ENCODE measurements around the gene IGFLR1.

Gene IGFLR1, protein sequence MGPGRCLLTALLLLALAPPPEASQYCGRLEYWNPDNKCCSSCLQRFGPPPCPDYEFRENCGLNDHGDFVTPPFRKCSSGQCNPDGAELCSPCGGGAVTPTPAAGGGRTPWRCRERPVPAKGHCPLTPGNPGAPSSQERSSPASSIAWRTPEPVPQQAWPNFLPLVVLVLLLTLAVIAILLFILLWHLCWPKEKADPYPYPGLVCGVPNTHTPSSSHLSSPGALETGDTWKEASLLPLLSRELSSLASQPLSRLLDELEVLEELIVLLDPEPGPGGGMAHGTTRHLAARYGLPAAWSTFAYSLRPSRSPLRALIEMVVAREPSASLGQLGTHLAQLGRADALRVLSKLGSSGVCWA

DNA sequence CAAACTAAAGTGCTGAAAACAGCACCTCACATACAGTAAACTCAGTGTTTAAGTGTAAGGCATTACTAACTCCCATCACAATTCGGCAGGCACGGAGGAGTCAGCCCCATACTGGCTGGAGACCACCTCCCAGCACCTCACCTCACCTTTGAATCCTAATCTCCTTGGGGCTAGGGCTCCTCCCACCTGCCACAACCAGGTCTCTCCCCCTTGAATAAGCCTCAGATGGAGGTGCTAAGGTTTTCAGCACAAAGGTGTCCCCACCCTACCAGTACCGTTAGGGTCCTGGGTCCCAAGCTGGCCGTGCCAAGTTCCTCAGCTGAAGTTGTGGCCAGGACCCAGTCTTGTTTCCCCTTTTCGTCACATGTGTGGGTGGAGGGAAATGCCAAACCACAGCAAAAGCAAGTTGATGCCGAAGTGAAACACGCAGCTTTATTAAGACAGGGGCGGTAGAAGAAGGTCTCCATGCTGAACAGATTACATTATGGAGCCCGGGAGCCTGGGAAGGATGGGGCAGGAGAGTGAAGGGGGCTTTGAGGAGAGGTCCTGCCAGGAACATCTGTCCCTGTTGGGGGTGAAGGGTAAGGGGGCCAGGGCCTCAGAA is at the start of gene IGFLR1:
IGFLR1 (minus strand) TSS at position 332 of the 604 bp plus-strand sequence. CDS start 1,272 bp downstream, outside the sequence.
- DNase-seq, result peak; percentile 77 to 79

GRCh38 chr19:35791814-35792279 is 49.6 kb upstream of the IGFLR1 start:
- no peak for DNase-seq

DNA sequence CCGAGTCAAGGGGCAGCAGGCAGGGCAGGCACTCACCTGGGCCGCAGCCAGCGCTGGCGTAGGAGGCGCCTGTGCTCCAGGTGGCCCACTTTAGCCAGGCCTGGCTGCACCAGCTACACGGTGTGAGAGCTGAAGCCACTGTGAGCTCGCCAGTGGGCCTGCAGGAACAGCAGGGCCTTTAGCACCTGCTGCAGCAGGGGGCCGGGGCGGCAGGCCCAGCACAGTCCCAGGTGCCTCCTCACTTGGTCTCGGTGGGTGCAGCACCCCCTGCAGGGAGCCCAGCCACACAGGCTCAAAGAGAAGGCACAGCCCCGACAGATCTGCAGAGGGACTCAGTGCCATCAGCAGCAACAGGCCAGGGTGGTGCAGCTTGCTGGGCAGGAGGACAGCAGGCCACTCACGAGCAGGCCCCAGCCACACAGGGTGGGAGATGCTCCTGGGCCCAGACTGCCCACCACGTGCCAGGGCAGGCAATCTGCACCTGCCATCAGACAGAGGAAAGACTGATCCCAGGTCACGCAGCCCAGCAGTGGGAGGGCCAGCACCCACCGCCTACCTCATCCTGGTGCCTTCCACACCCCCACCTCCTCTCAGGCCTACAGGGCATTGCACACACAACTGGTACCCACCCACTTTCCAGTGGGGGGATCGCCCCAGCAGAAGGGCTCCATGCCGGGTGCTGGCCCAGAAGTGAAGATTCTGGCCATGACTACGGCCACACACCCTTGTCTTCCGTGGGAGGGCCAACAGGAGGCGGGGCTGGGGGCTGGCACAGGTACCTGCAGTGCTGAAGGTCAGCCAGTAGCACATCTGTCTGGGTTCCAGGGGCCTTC is 48.9 kb upstream of the IGFLR1 start:
- no peak for DNase-seq

GRCh38 chr19:35789978-35790944 is 48.0 kb upstream of the IGFLR1 start:
- no peak for DNase-seq

GRCh38 chr19:35789195-35789977 is 47.1 kb upstream of the IGFLR1 start:
- no peak for DNase-seq

GRCh38 chr19:35788205-35788960 is 46.1 kb upstream of the IGFLR1 start:
- no peak for DNase-seq

DNA sequence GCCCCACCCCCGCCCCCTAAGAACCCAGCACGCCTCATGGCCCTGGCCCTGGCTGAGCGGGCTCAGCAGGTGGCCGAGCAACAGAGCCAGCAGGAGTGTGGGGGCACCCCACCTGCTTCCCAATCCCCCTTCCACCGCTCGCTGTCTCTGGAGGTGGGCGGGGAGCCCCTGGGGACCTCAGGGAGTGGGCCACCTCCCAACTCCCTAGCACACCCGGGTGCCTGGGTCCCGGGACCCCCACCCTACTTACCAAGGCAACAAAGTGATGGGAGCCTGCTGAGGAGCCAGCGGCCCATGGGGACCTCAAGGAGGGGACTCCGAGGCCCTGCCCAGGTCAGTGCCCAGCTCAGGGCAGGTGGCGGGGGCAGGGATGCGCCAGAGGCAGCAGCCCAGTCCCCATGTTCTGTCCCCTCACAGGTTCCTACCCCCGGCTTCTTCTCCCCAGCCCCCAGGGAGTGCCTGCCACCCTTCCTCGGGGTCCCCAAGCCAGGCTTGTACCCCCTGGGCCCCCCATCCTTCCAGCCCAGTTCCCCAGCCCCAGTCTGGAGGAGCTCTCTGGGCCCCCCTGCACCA is 45.1 kb upstream of the IGFLR1 start:
- DNase-seq, result no peak

DNA sequence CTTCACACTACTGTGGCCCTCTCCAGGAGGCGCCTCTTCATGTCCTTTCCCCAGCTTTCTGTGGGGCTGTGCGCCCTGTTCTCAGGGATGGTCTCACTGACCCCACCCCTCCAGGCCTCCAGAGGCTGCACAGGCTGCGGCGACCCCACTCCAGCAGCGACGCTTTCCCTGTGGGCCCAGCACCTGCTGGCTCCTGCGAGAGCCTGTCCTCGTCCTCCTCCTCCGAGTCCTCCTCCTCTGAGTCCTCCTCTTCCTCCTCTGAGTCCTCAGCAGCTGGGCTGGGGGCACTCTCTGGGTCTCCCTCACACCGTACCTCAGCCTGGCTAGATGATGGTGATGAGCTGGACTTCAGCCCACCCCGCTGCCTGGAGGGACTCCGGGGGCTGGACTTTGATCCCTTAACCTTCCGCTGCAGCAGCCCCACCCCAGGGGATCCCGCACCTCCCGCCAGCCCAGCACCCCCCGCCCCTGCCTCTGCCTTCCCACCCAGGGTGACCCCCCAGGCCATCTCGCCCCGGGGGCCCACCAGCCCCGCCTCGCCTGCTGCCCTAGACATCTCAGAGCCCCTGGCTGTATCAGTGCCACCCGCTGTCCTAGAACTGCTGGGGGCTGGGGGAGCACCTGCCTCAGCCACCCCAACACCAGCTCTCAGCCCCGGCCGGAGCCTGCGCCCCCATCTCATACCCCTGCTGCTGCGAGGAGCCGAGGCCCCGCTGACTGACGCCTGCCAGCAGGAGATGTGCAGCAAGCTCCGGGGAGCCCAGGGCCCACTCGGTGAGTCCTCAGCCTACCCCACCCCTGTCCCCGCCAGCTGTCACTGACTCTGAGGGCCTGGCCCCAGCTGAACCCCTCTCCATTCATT is 44.3 kb upstream of the IGFLR1 start:
- no peak for DNase-seq

GRCh38 chr19:35785339-35785627 is 43.0 kb upstream of the IGFLR1 start:
- no peak for DNase-seq

DNA sequence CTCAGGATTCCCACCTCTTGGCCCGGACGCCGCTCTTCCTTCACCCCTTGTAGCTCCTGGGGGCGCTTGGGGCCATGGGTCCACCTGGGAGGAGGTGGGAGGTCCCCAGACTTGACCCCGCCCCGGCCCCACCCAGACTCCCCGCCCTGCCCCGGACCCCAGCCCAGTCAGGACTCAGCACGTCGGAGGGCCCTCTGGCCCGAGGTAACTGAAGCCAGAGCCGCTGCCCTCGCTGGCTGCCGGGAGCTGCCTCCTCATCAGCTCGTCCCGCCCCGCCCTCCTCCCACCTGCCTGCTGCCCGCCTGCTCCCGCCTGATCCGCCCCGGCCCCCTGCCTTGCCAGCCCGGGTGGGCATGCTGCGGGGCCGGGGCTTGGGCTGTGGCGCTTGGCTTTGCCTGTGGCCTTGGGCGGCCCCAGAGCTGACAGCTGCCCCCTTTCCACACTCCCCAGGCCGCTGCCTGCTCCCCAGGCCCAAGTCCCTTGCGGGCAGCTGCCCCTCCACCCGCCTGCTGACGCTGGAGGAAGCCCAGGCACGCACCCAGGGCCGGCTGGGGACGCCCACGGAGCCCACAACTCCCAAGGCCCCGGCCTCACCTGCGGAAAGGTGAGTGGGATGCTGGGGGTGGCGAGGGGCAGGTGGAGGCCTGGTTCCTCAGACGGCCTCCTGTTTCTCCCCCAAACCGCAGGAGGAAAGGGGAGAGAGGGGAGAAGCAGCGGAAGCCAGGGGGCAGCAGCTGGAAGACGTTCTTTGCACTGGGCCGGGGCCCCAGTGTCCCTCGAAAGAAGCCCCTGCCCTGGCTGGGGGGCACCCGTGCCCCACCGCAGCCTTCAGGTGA is 42.5 kb upstream of the IGFLR1 start:
- no peak for DNase-seq

DNA sequence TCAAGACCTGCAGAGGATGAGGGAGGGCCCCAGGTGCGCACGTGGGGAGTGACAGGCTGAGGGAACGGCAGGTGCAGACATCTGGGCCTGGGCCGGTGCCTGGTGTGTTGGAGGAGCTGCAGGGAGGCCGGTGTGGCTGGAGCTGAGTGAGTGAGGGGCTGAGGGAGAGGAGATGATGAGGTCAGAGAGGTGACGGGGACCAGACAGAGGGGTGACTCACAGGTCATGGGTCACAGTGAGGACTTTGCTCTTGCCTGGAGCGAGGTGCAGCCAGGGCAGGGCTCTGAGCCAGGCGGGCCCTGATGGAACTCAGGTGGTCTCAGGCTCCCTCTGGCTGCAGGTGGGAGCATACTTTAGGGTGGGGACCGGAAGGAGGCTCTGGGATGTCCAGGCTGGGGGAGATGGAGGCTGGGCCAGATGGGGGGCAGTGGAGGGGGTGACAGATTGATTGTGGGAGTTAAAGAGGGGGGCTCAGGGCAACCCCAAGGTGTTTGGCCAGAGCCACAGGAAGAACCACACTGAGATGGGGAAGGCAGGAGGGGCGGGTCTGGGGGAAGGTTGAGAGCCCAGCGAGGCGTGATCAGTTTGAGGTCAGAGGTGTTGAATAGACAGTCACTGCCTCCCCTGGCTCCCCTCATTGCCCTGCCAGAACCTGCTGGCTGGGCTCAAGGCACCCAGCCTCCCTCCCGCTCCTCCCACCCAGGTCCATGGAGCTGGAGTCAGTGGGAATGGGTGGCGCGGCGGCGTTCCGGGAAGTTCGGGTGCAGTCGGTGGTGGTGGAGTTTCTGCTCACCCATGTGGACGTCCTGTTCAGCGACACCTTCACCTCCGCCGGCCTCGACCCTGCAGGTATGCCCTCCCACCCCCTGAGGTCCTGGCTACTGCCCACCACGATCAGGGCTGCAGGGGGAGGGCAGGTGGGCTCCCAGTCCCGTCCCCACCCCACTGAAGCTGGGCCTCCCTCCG is 41.5 kb upstream of the IGFLR1 start:
- DNase-seq, result no peak

- no peak for DNase-seq
These were observed 40.3 kb upstream of the IGFLR1 start for GRCh38 chr19:35782589-35782988.

- no peak for DNase-seq
These were observed 39.4 kb upstream of the IGFLR1 start for GRCh38 chr19:35781650-35782049.

- no peak for DNase-seq
These were observed 38.5 kb upstream of the IGFLR1 start for GRCh38 chr19:35780717-35781116.

GRCh38 chr19:35780058-35780457 is 37.8 kb upstream of the IGFLR1 start:
- DNase-seq, result no peak

DNA sequence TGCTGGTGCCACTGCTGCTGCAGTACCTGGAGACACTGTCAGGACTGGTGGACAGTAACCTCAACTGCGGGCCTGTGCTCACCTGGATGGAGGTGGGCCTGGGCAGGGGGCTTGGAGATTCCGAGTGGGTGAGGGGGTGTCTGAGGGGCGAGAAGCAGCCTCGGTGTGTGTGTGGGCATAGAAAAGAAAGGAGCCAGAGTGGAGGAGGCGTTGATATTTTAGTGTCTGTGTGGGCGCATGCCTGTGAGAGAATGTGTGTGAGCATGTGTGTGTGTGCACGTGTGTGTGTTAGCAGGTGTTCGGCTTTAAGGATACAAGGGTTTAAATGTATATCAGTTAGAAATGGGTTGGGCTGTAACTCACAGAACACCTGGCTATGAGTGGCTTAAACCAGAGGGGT is 36.8 kb upstream of the IGFLR1 start:
- no peak for DNase-seq

DNA sequence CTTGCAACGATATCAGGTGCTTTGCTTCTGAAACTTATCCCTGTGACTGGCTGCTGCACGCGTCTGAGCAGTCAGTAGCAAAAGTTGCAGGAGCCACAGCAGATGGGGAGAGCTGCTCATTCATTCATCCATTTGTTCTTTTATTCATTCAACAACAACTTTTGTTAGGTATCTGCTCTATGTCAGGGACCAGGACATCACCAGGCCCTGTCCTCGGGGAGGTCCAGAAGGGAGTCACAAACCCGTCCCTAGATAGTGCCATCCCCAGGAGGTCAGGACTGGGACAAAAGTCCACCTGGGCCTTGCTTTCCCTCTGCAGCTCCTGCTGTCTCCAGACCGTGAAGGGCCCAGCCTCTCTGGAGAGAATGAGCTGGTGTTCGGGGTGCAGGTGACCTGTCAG is 35.7 kb upstream of the IGFLR1 start:
- DNase-seq, result no peak

Data from CD4-positive, alpha-beta T cell treated with Interferon alpha-2 for 1 hour (primary cell).